Frontal cortex (tissue), 4 donors: Measurements from ENCODE around the gene CAP2. TPM values are rescaled to one million over a fixed set of nuclear protein-coding genes. Genes with fewer than 3 reads are reported as not detected.
A peak's percentile ranks its signal among the peaks of the same experiment; 100 is the strongest.

Experiments
- DNase-seq, 2 donors: peaks; one replicate each; pipeline ENCODE4 v3.0.0; 2012; ENCODE audit warnings: low spot score in 2 of 2
- FAIRE-seq: peaks from 2 replicates; lab custom pipeline; 2012; peaks lifted over from hg19 to GRCh38; lab: Jason Lieb, UNC
- total RNA-seq: library from RNA; depleted of rRNA; stranded (reverse); fragments of >200 nt; gene quantifications from one replicate; pipeline ENCODE4 v1.2.3, GENCODE V29; 2014
- donor health status: control.
- donor health status: control.
- donor health status: control.

Gene CAP2
- total RNA-seq: 39.9 TPM

GRCh38 chr6:17392978-17393891 is at the start of gene CAP2:
CAP2 (plus strand) TSS chr6:17393595; CDS start chr6:17421556, 27,961 bp downstream.
- DNase-seq (peak; percentile 38 to 49), FAIRE-seq (no peak)

- FAIRE-seq (no peak), DNase-seq (no peak)
Observed at GRCh38 chr6:17347012-17347411, 46.4 kb upstream of the CAP2 start.

DNA sequence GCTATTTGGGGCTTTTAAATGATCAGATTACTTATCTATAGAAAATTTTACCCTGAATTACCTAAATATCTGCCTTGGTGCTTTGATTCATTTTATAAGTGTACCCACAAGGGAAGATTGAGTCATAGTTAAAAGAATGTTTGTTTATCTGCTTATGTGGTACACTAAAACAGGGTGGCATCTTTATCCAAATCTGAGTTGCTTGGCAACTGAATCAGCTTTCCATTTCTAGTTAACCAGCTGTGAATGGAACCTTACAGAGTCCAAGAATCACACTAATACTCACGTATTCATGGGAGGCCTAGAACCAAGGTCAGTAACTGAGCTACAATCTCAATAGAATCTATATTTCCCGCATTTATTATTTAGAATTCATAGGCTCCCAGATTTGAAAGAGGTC is 44.0 kb upstream of the CAP2 start:
- FAIRE-seq (no peak), DNase-seq (no peak)

- FAIRE-seq (no peak), DNase-seq (no peak)
Observed at GRCh38 chr6:17352302-17352701, 41.1 kb upstream of the CAP2 start.

GRCh38 chr6:17353440-17354175 is 39.8 kb upstream of the CAP2 start:
- DNase-seq (no peak), FAIRE-seq (no peak)

GRCh38 chr6:17354700-17355403 is 38.5 kb upstream of the CAP2 start:
- FAIRE-seq: no peak
- DNase-seq: no peak

DNA sequence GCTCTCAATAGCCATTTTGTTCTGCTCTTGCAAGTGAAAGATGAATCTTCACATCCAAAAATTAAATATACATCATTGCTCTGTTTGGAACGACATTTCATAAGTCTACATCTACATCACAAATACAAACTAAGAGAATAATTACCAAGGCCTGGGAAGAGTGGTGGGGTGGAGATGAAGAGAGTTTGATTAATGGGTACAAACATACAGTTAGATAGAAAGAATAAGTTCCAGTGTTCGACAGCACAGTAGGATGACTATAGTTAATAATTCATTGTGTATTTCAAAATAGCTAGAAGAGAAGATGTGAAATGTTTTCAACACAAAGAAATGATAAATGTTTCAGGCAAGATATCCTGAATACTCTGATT is 38.0 kb upstream of the CAP2 start:
- DNase-seq: no peak
- FAIRE-seq: no peak

DNA sequence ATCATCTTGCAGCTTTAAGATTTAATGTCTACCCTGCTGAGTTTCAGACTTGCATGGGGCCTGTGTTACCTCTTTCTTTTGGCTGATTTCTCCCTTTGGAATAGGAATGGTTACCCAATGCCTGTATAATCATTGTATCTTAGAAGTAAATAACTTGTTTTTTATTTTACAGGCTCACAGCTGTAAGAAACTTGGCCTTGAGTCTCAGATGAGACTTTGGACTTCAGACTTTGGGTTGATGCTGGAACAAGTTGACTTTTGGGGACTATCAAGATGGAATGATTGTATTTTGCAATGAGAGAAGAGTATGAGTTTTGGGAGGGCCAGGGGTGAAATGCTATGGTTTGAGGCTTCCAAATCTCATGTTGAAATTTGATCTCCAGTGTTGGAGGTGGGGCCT is 34.9 kb upstream of the CAP2 start:
- DNase-seq (no peak), FAIRE-seq (no peak)

- no peak for DNase-seq
- FAIRE-seq: no peak
Observed at GRCh38 chr6:17360564-17360963, 32.8 kb upstream of the CAP2 start.

DNA sequence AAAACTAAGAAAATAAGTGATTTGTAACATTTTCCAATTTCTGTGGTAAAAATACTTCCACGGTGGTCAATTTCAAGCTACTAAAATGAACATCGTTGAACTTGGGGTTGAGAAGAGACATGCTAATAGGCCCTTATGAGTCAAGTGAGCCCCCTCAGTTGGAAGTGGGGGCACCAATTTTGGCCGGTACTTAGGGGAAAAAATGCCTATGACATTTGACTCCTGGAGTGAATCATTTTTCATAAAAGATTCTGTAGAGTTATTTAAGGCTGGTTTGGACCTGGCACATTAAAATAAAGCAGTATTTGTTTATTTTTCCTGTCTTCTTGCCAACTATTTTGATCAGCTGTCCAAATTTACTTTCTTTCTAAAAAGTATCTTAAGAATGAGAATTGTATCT is 32.4 kb upstream of the CAP2 start:
- DNase-seq (no peak), FAIRE-seq (no peak)

DNA sequence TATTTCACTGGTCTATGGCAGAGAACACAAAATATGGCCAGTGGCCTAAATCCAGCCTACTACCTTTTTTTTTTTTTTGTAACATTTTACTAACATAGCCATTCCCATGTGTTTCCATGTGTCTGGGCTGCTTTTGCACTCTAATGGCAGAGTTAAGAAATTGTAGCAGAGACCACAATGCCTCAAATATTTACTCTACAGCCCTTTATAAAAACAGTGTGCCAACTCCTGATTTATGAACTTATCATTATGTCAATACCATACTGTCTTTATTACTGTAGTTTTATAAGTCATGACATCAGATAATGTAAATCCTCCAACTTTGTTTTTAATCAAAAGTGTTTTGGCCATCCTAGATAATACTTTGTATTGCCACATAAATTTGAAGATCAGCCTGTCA is 27.4 kb upstream of the CAP2 start:
- FAIRE-seq (no peak), DNase-seq (no peak)

DNA sequence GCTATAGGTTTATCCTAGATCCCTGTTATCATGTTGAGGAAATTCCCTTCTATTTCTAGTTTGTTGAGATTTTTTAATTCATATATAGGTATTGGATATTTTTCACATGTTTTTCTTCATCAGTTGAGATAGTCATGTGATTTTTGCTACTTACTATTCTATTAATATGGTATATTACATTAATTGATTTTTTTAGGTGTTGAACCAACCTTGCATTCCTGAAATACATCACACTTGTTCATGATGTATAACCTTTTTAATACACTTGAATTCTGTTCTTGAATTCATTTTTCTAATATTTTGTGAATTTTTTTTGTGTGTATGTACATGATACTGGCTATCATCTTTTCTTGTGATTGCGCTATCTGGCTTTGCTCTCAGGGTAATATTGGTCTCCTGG is 25.5 kb upstream of the CAP2 start:
- FAIRE-seq: no peak
- no peak for DNase-seq

DNA sequence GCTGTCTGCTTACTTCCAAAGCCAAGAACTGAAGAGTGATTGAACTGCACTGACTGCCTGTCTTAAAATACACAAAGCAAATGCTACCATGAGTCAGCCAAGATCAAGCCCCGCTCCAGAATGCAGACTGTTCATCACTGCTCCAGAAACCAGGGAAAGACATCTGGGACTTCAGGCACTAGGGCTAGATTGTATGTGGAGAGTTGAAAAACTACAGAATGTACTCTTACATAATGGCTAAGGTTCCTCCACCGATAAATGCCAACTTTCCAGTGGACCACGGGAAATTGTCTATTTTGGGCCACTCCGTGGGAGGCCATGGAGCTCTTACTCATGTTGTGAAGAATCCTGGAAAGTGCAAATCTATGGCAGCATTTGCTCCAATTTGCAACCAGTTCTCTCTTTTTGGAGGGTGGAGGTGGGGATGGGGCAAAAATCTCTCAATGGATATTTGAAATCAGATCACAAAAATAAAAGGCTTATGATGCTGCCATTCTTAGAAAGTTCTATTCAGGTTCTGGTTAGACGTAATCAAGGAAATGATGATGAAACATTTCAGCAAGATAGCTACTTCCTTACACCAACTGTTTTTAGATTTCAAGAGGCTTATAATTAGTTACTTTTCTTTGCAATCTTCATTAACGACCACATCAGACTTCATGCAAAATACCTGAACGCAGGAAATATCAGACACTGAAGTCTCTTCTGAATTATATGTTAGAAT is 11.8 kb upstream of the CAP2 start:
- no peak for FAIRE-seq
- DNase-seq: peak in 1 of 2 donors; percentile 25

- DNase-seq: no peak
- no peak for FAIRE-seq
Observed at GRCh38 chr6:17385660-17386059, 7.7 kb upstream of the CAP2 start.

DNA sequence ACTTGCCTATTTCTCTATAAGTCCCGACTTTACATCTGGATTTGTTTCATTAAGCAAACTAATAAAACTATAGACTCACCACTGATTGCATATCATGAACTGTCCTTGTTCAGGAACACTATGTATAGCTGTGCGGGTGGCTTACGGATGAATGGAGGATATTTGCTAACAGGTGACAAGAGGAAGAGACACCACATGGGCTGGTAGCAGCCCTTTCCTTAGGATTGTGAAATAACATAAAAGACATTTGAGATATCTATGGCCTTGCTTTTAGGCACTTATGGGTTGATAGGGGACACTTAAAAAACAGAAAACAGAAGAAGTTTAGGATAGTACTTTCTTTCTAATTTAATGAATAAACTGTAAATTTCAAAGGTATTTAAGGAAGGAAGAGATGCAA is 5.0 kb upstream of the CAP2 start:
- no peak for FAIRE-seq
- DNase-seq: no peak

- DNase-seq: no peak
- FAIRE-seq: no peak
Observed at GRCh38 chr6:17389274-17389847, 4.0 kb upstream of the CAP2 start.

DNA sequence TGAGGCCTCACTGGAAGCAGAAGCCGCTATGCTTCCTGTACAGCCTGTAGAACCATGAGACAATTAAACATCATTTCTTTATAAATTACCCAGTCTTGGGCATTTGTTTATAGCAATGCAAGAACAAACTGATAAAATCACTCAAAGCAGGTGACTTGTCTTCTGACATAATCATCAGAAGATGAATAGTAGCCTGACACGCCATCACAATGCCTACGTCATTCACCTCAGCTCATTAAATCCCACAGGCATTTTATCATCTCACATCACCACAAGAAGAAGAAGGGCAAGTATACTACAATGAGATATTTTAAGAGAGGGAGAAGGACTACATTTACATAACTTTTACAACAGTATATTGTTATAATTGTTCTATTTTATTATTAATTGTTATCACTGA is 3.1 kb upstream of the CAP2 start:
- no peak for FAIRE-seq
- no peak for DNase-seq

DNA sequence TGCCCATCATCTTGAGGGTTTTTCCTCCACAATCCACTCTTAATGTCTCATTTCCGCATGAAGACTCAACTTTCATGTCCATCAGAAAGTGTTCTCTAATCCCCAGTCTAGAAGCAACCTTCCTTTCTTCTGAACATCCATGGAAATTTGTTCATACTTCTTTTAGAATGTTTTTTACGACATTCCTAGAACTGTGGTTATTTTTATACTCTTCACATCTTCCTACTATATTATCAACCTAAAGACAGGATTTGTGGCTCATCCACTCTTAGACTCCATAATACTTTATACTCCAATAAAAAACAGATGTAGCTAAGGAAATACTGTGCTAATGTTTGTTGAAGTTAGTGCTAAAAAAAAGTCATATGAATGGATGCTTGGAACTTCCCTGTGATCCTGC is 1.4 kb upstream of the CAP2 start:
- no peak for FAIRE-seq

DNA sequence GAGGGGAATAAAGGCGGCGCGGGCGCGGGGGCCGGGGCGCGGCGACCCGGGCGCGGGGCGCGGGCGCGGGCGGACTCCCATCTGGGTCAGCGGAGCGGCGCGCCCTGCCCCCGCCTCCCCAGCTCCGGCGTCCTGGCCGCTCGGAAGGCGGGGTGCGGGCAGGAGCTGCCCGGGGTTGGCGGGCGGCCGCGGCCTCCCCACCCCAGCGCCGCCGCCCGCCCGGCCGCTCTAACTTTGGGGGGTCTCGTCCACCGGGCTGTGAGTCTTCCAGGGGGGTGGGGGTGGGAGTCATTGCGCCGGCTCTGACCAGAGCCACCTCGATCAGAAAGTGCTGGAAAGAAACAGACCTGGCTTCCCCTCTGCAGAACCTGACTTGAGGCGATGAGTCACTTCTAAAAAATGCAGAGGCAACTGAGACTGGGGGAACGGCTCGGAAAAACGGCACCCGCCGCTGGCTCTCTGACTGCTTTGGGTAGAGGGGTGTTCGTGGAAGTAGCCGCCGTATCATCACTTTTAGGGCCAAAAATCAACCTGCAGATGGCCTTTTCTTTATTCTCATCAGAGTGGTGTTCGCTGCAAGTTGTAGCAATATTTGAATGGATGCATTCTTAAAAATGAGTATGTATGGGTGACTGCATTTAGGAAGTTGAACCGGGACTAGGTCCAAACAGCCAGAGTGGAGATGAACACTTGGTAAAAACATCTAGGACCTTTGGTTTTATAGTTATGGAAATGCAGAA is 667 bp downstream of the CAP2 start:
- peak; percentile 50 to 55 for DNase-seq
- FAIRE-seq: no peak

More for the DNA sequence above, 1.4 kb upstream of the CAP2 start:
- DNase-seq: no peak
